ENCODE results near the gene PLOD1. TPM values are rescaled to one million over a fixed set of nuclear protein-coding genes. Genes with fewer than 3 reads are reported as not detected.

The PLOD1 gene
- total and polyA plus RNA-seq, 9 donors = 118 to 243 (median 179) TPM

DNA sequence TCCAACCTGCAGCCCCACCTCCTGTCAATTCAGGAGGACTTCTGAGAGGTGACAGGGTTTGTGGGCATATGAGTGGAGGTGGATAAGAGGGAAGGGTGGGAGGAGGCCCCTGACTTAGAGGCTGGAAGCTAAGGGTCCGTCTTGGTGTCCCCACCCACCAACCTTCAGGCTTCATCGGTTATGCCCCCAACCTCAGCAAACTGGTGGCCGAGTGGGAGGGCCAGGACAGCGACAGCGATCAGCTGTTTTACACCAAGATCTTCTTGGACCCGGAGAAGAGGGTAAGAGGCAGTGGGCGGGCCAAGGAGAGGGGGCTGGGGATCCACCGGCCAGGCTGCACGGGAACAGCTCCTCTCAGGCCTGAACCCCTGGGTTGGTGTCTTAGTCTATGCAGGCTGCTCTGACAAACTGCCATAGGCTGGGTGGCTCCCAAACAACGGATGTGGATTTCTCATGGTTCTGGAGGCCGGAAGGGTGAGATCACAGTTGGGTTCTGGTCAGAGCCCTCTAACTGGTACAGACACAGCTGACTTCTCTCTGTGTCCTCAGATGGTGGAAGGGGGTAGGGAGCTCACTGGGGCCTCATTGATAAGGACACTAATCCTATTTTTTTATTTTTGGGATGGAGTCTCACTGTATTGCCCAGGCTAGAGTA, 18.1 kb downstream of the PLOD1 start:
- peaks cover 78% of the 10 kb centered on the region for H3K36me3 ChIP-seq (ENCODE audit: control insufficient read depth, insufficient read depth, low read length)
- no peaks in the 10 kb centered on the region for H3K9me3 ChIP-seq (replicated peaks; ENCODE audit: control insufficient read depth, low read depth, low read length)
- H3K4me3 ChIP-seq (ENCODE audit: low read length) = no peak overlapping the region
- H3K27me3 ChIP-seq (ENCODE audit: control insufficient read depth, insufficient read depth, low read length) = no peaks in the 10 kb centered on the region
- WGBS (ENCODE audit: insufficient coverage) = 100% methylated on average over 3 of the region's 11 CpGs
- no peak overlapping the region for H3K27ac ChIP-seq (ENCODE audit: low read length)
- H3K4me1 ChIP-seq (ENCODE audit: control insufficient read depth, insufficient read depth, low read length) = peaks cover 3% of the 10 kb centered on the region
- DNase-seq = peak; percentile 66

DNA sequence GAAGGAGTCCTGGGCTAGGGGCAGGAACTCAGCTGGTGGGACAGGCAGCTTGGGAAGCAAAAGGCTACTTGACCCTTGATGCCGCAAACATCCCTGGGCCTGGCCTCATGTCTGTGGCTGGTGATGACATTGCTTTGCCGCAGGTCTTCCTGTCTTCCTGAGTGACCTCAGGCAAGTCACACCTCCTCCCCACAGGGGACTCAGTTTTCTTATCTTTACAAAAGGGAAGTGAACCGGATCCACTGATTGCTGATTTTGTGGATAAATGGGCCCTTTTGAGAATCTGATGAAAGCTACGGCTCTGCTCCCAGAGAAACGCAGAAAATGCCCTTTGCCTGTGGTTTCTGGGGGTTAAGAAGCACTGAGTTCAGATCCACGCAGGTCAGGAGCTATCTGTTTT, 20.7 kb downstream of the PLOD1 start:
- DNase-seq = no peak
- H3K4me3 ChIP-seq (ENCODE audit: low read length) = no peak overlapping the region
- H3K4me1 ChIP-seq (ENCODE audit: control insufficient read depth, insufficient read depth, low read length) = peaks cover 3% of the 10 kb centered on the region
- 85% methylated on average over 3 of the region's 6 CpGs for WGBS (ENCODE audit: insufficient coverage)
- no peaks in the 10 kb centered on the region for H3K27me3 ChIP-seq (ENCODE audit: control insufficient read depth, insufficient read depth, low read length)
- H3K36me3 ChIP-seq (ENCODE audit: control insufficient read depth, insufficient read depth, low read length) = peaks cover 68% of the 10 kb centered on the region
- H3K9me3 ChIP-seq (replicated peaks; ENCODE audit: control insufficient read depth, low read depth, low read length) = no peaks in the 10 kb centered on the region
- H3K27ac ChIP-seq (ENCODE audit: low read length) = no peak overlapping the region

- Histone ChIP-seq H3K4me1 (ENCODE audit: control insufficient read depth, insufficient read depth, low read length) (peaks cover under 1% of the 10 kb centered on the region), H3K27ac (ENCODE audit: low read length) (no peak overlapping the region), H3K4me3 (ENCODE audit: low read length) (no peak overlapping the region), H3K27me3 (ENCODE audit: control insufficient read depth, insufficient read depth, low read length) (no peaks in the 10 kb centered on the region), H3K36me3 (ENCODE audit: control insufficient read depth, insufficient read depth, low read length) (peaks cover 64% of the 10 kb centered on the region), H3K9me3 (replicated peaks; ENCODE audit: control insufficient read depth, low read depth, low read length) (no peaks in the 10 kb centered on the region)
- 77% methylated on average over 2 of the region's 5 CpGs for WGBS (ENCODE audit: insufficient coverage)
- no peak for DNase-seq
Measured at GRCh38 chr1:11957398-11957797, 22.9 kb downstream of the PLOD1 start.

DNA sequence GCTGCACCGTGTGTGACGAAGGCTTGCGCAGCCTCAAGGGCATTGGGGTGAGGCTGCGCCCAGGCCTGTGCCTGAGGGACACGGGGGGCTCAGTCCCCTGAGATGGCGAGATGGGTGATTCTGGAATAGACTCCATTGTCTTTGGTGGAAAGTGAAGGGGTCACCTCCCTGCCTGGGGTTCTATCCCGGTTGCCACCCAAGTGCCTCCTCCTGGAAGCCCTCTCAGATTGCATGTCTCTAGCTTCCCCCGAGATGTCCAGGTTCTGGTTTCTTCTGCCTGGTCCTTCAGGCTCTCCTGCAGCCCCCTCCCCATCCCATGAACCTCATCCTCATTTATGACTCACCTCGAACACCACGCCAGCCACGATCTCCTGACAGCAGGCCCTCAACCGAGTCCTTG, 23.4 kb downstream of the PLOD1 start:
- Histone ChIP-seq H3K9me3 (replicated peaks; ENCODE audit: control insufficient read depth, low read depth, low read length) (no peaks in the 10 kb centered on the region), H3K27ac (ENCODE audit: low read length) (no peak overlapping the region), H3K4me1 (ENCODE audit: control insufficient read depth, insufficient read depth, low read length) (no peaks in the 10 kb centered on the region), H3K36me3 (ENCODE audit: control insufficient read depth, insufficient read depth, low read length) (peaks cover 60% of the 10 kb centered on the region), H3K4me3 (ENCODE audit: low read length) (no peak overlapping the region), H3K27me3 (ENCODE audit: control insufficient read depth, insufficient read depth, low read length) (no peaks in the 10 kb centered on the region)
- no peak for DNase-seq
- 86% methylated on average over 12 of the region's 12 CpGs for WGBS (ENCODE audit: insufficient coverage)

GRCh38 chr1:11960276-11960675, 25.8 kb downstream of the PLOD1 start:
- H3K27ac ChIP-seq (ENCODE audit: low read length) = no peak overlapping the region

DNA sequence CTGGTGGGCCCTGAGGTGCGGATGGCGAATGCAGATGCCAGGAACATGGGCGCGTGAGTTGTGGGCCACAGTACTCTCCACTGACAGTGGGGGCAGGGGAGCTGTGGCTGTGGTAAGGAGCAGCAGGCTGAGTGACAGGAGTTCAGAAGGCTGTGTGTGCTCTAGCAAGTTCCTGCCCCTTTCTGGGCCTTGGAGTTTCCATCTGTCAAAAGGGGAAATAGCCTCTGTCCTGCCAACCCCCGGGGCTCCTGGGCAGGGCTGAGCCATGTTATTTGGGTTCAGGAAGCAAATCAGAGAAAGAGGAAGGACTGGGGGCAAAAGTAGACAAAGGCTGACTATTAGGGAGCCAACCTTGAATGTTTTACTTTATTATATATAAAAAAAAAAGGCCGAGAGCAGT, 26.2 kb downstream of the PLOD1 start:
- Histone ChIP-seq H3K9me3 (replicated peaks; ENCODE audit: control insufficient read depth, low read depth, low read length) (no peaks in the 10 kb centered on the region), H3K27ac (ENCODE audit: low read length) (no peak overlapping the region), H3K27me3 (ENCODE audit: control insufficient read depth, insufficient read depth, low read length) (no peaks in the 10 kb centered on the region), H3K4me3 (ENCODE audit: low read length) (no peak overlapping the region), H3K36me3 (ENCODE audit: control insufficient read depth, insufficient read depth, low read length) (peaks cover 69% of the 10 kb centered on the region), H3K4me1 (ENCODE audit: control insufficient read depth, insufficient read depth, low read length) (no peaks in the 10 kb centered on the region)
- WGBS (ENCODE audit: insufficient coverage) = 88% methylated on average over 4 of the region's 6 CpGs
- peak; percentile 52 for DNase-seq

More at GRCh38 chr1:11960276-11960675, 25.8 kb downstream of the PLOD1 start:
- no peaks in the 10 kb centered on the region for H3K27me3 ChIP-seq (ENCODE audit: control insufficient read depth, insufficient read depth, low read length)
- H3K9me3 ChIP-seq (replicated peaks; ENCODE audit: control insufficient read depth, low read depth, low read length) = no peaks in the 10 kb centered on the region
- 97% methylated on average over 3 of the region's 5 CpGs for WGBS (ENCODE audit: insufficient coverage)
- H3K4me3 ChIP-seq (ENCODE audit: low read length) = no peak overlapping the region
- H3K36me3 ChIP-seq (ENCODE audit: control insufficient read depth, insufficient read depth, low read length) = peaks cover 66% of the 10 kb centered on the region
- no peak for DNase-seq
- H3K4me1 ChIP-seq (ENCODE audit: control insufficient read depth, insufficient read depth, low read length) = no peaks in the 10 kb centered on the region

- H3K9me3 ChIP-seq (replicated peaks; ENCODE audit: control insufficient read depth, low read depth, low read length) = no peaks in the 10 kb centered on the region
- H3K36me3 ChIP-seq (ENCODE audit: control insufficient read depth, insufficient read depth, low read length) = peaks cover 74% of the 10 kb centered on the region
- no peaks in the 10 kb centered on the region for H3K27me3 ChIP-seq (ENCODE audit: control insufficient read depth, insufficient read depth, low read length)
- H3K4me3 ChIP-seq (ENCODE audit: low read length) = no peak overlapping the region
- DNase-seq = no peak
- no peaks in the 10 kb centered on the region for H3K4me1 ChIP-seq (ENCODE audit: control insufficient read depth, insufficient read depth, low read length)
- 32% methylated on average over 2 of the region's 4 CpGs for WGBS (ENCODE audit: insufficient coverage)
- H3K27ac ChIP-seq (ENCODE audit: low read length) = no peak overlapping the region
Measured at GRCh38 chr1:11961230-11961629, 26.7 kb downstream of the PLOD1 start.

DNA sequence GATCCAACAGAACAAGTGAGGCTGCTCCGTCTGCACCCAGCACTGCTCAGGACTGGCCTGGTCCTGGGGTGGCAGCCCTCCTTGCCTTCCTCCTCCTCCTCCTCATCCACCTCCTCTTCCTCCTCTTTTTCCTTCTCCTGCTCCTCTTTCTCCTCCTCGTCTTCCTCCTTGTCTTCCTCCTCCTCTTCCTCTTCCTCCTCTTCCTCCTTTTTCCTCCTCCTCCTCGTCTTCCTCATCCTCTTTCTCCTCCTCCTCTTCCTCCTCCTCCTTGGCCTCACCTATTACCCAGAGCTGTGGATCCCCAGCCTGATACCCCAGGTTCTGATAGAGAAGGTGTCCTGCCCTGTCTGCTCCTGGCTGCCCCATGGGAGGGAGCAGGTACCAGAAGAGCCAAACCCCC, 29.1 kb downstream of the PLOD1 start:
- H3K4me1 ChIP-seq (ENCODE audit: control insufficient read depth, insufficient read depth, low read length) = no peaks in the 10 kb centered on the region
- no peak overlapping the region for H3K27ac ChIP-seq (ENCODE audit: low read length)
- no peak for DNase-seq
- 78% methylated on average over 3 of the region's 3 CpGs for WGBS (ENCODE audit: insufficient coverage)
- H3K4me3 ChIP-seq (ENCODE audit: low read length) = no peak overlapping the region
- H3K36me3 ChIP-seq (ENCODE audit: control insufficient read depth, insufficient read depth, low read length) = peaks cover 66% of the 10 kb centered on the region
- H3K9me3 ChIP-seq (replicated peaks; ENCODE audit: control insufficient read depth, low read depth, low read length) = no peaks in the 10 kb centered on the region
- no peaks in the 10 kb centered on the region for H3K27me3 ChIP-seq (ENCODE audit: control insufficient read depth, insufficient read depth, low read length)

DNA sequence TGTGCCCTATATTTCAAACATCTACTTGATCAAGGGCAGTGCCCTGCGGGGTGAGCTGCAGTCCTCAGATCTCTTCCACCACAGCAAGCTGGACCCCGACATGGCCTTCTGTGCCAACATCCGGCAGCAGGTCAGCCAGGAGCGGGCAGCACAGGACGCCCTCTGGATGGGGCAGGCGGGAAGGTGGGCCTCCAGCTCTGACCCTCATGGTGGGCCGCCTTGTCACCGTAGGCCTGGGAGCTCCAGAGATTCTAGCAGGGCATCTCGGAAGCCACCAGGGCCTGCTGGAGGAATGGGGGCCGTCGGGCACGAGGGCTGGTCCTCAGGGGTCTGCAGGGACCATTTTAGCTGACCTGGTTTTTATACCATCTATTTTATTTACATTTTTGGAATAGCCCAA, 30.1 kb downstream of the PLOD1 start:
- no peaks in the 10 kb centered on the region for H3K4me1 ChIP-seq (ENCODE audit: control insufficient read depth, insufficient read depth, low read length)
- no peak overlapping the region for H3K4me3 ChIP-seq (ENCODE audit: low read length)
- H3K27ac ChIP-seq (ENCODE audit: low read length) = no peak overlapping the region
- no peak for DNase-seq
- no peaks in the 10 kb centered on the region for H3K27me3 ChIP-seq (ENCODE audit: control insufficient read depth, insufficient read depth, low read length)
- H3K36me3 ChIP-seq (ENCODE audit: control insufficient read depth, insufficient read depth, low read length) = peaks cover 74% of the 10 kb centered on the region
- H3K9me3 ChIP-seq (replicated peaks; ENCODE audit: control insufficient read depth, low read depth, low read length) = no peaks in the 10 kb centered on the region
- 87% methylated on average over 12 of the region's 12 CpGs for WGBS (ENCODE audit: insufficient coverage)

DNA sequence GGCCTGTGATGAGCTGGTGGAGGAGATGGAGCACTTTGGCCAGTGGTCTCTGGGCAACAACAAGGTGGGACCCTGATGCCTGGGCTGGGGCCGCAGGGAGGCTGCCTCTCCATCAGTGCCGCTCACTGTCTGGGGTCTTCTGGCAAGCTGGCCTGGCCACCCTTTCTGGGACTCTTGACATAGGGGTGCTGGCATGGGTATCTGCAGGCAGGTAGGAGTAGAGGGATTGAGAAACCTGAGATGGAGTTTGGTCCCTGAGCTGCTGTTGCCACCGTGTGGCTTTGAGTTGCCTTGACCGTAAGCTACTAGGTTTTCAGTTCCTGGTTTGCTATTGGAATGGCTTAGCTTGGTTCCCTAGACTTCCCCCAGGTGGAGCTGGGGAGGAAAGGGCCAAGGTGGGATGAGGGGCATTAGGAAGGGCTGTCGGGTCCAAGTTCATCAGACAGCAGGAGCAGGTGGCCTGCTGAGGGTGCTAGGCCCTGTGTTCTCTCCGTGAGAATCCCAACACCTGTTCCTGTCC, 32.6 kb downstream of the PLOD1 start:
- Histone ChIP-seq H3K4me3 (ENCODE audit: low read length) (no peak overlapping the region), H3K36me3 (ENCODE audit: control insufficient read depth, insufficient read depth, low read length) (peaks cover 70% of the 10 kb centered on the region), H3K4me1 (ENCODE audit: control insufficient read depth, insufficient read depth, low read length) (no peaks in the 10 kb centered on the region), H3K9me3 (replicated peaks; ENCODE audit: control insufficient read depth, low read depth, low read length) (no peaks in the 10 kb centered on the region), H3K27ac (ENCODE audit: low read length) (no peak overlapping the region), H3K27me3 (ENCODE audit: control insufficient read depth, insufficient read depth, low read length) (no peaks in the 10 kb centered on the region)
- 55% methylated on average over 4 of the region's 6 CpGs for WGBS (ENCODE audit: insufficient coverage)
- DNase-seq = peak; percentile 51
